ENCODE results near the gene ADSS1. TPM values are rescaled to one million over a fixed set of nuclear protein-coding genes. Genes with fewer than 3 reads are reported as not detected.

ADSS1 gene
- polyA plus RNA-seq, 2 donors, result 5.8 to 10.2 TPM

- Histone ChIP-seq H3K4me3 (ENCODE audit: low read depth in 1 of 2, low read length in 2 of 2) (peak overlapping the region in 1 of 2 donors; percentile 10), H3K9me3 (ENCODE audit: control insufficient read depth in 2 of 2, insufficient read depth in 1 of 2, low read depth in 1 of 2, low read length in 1 of 2) (no peaks in the 10 kb centered on the region), H3K36me3 (ENCODE audit: control insufficient read depth in 2 of 2, insufficient read depth in 2 of 2, low read length in 1 of 2) (peaks cover 0 to 3% of the 10 kb centered on the region in 2 donors), H3K27me3 (ENCODE audit: control insufficient read depth in 1 of 2, insufficient read depth in 2 of 2, low read length in 2 of 2) (no peaks in the 10 kb centered on the region), H3K4me1 (ENCODE audit: control insufficient read depth in 2 of 2, insufficient read depth in 2 of 2, low read length in 1 of 2) (peaks cover 9 to 40% of the 10 kb centered on the region in 2 donors), H3K27ac (ENCODE audit: low read depth in 2 of 2, low read length in 1 of 2) (peak overlapping the region; percentile 91 to 95)
- 36 to 41% methylated on average over 26 of the region's 26 CpGs for WGBS, 2 donors
These were observed 43.0 kb upstream of the ADSS1 start for GRCh38 chr14:104680806-104681688.

- 21 to 38% methylated on average over 10 to 11 of the region's 11 CpGs for WGBS, 2 donors
- H3K9me3 ChIP-seq (ENCODE audit: control insufficient read depth in 2 of 2, insufficient read depth in 1 of 2, low read depth in 1 of 2, low read length in 1 of 2), result no peaks in the 10 kb centered on the region
- H3K36me3 ChIP-seq (ENCODE audit: control insufficient read depth in 2 of 2, insufficient read depth in 2 of 2, low read length in 1 of 2), result peaks cover 0 to 3% of the 10 kb centered on the region in 2 donors
- H3K27ac ChIP-seq (ENCODE audit: low read depth in 2 of 2, low read length in 1 of 2), result peak overlapping the region; percentile 91 to 95
- H3K27me3 ChIP-seq (ENCODE audit: control insufficient read depth in 1 of 2, insufficient read depth in 2 of 2, low read length in 2 of 2), result no peaks in the 10 kb centered on the region
- H3K4me3 ChIP-seq (ENCODE audit: low read depth in 1 of 2, low read length in 2 of 2), result no peak overlapping the region
- peaks cover 9 to 42% of the 10 kb centered on the region in 2 donors for H3K4me1 ChIP-seq (ENCODE audit: control insufficient read depth in 2 of 2, insufficient read depth in 2 of 2, low read length in 1 of 2)
These were observed 42.3 kb upstream of the ADSS1 start for GRCh38 chr14:104681689-104682074.

GRCh38 chr14:104682107-104682593 lies 41.9 kb upstream of the ADSS1 start:
- no peak overlapping the region for H3K4me3 ChIP-seq (ENCODE audit: low read depth in 1 of 2, low read length in 2 of 2)
- 45 to 50% methylated on average over 12 of the region's 12 CpGs for WGBS, 2 donors
- H3K4me1 ChIP-seq (ENCODE audit: control insufficient read depth in 2 of 2, insufficient read depth in 2 of 2, low read length in 1 of 2), result peaks cover 9 to 45% of the 10 kb centered on the region in 2 donors
- peak overlapping the region; percentile 28 to 95 for H3K27ac ChIP-seq (ENCODE audit: low read depth in 2 of 2, low read length in 1 of 2)
- peaks cover 0 to 3% of the 10 kb centered on the region in 2 donors for H3K36me3 ChIP-seq (ENCODE audit: control insufficient read depth in 2 of 2, insufficient read depth in 2 of 2, low read length in 1 of 2)
- H3K9me3 ChIP-seq (ENCODE audit: control insufficient read depth in 2 of 2, insufficient read depth in 1 of 2, low read depth in 1 of 2, low read length in 1 of 2), result no peaks in the 10 kb centered on the region
- H3K27me3 ChIP-seq (ENCODE audit: control insufficient read depth in 1 of 2, insufficient read depth in 2 of 2, low read length in 2 of 2), result no peaks in the 10 kb centered on the region

GRCh38 chr14:104683653-104684448 lies 40.2 kb upstream of the ADSS1 start:
- H3K36me3 ChIP-seq (ENCODE audit: control insufficient read depth in 2 of 2, insufficient read depth in 2 of 2, low read length in 1 of 2), result peaks cover 0 to 3% of the 10 kb centered on the region in 2 donors
- H3K27ac ChIP-seq (ENCODE audit: low read depth in 2 of 2, low read length in 1 of 2), result no peak overlapping the region
- whole genome bisulfite sequencing, 2 donors, result 85 to 90% methylated on average over 22 of the region's 22 CpGs
- no peaks in the 10 kb centered on the region for H3K27me3 ChIP-seq (ENCODE audit: control insufficient read depth in 1 of 2, insufficient read depth in 2 of 2, low read length in 2 of 2)
- H3K4me1 ChIP-seq (ENCODE audit: control insufficient read depth in 2 of 2, insufficient read depth in 2 of 2, low read length in 1 of 2), result peaks cover 12 to 50% of the 10 kb centered on the region in 2 donors
- H3K4me3 ChIP-seq (ENCODE audit: low read depth in 1 of 2, low read length in 2 of 2), result no peak overlapping the region
- no peaks in the 10 kb centered on the region for H3K9me3 ChIP-seq (ENCODE audit: control insufficient read depth in 2 of 2, insufficient read depth in 1 of 2, low read depth in 1 of 2, low read length in 1 of 2)

- Histone ChIP-seq H3K27me3 (ENCODE audit: control insufficient read depth in 1 of 2, insufficient read depth in 2 of 2, low read length in 2 of 2) (no peaks in the 10 kb centered on the region), H3K9me3 (ENCODE audit: control insufficient read depth in 2 of 2, insufficient read depth in 1 of 2, low read depth in 1 of 2, low read length in 1 of 2) (no peaks in the 10 kb centered on the region), H3K27ac (ENCODE audit: low read depth in 2 of 2, low read length in 1 of 2) (no peak overlapping the region), H3K36me3 (ENCODE audit: control insufficient read depth in 2 of 2, insufficient read depth in 2 of 2, low read length in 1 of 2) (peaks cover 0 to 3% of the 10 kb centered on the region in 2 donors), H3K4me3 (ENCODE audit: low read depth in 1 of 2, low read length in 2 of 2) (no peak overlapping the region), H3K4me1 (ENCODE audit: control insufficient read depth in 2 of 2, insufficient read depth in 2 of 2, low read length in 1 of 2) (peaks cover 14 to 48% of the 10 kb centered on the region in 2 donors)
- WGBS, 2 donors, result 94% methylated on average over 10 of the region's 10 CpGs
These were observed 39.6 kb upstream of the ADSS1 start for GRCh38 chr14:104684449-104684821.

GRCh38 chr14:104685216-104685997 lies 38.6 kb upstream of the ADSS1 start:
- Histone ChIP-seq H3K4me3 (ENCODE audit: low read depth in 1 of 2, low read length in 2 of 2) (no peak overlapping the region), H3K9me3 (ENCODE audit: control insufficient read depth in 2 of 2, insufficient read depth in 1 of 2, low read depth in 1 of 2, low read length in 1 of 2) (no peaks in the 10 kb centered on the region), H3K4me1 (ENCODE audit: control insufficient read depth in 2 of 2, insufficient read depth in 2 of 2, low read length in 1 of 2) (peaks cover 17 to 46% of the 10 kb centered on the region in 2 donors), H3K27me3 (ENCODE audit: control insufficient read depth in 1 of 2, insufficient read depth in 2 of 2, low read length in 2 of 2) (no peaks in the 10 kb centered on the region), H3K36me3 (ENCODE audit: control insufficient read depth in 2 of 2, insufficient read depth in 2 of 2, low read length in 1 of 2) (peaks cover 0 to 3% of the 10 kb centered on the region in 2 donors), H3K27ac (ENCODE audit: low read depth in 2 of 2, low read length in 1 of 2) (no peak overlapping the region)
- WGBS, 2 donors, result 73 to 77% methylated on average over 4 of the region's 4 CpGs

- H3K27ac ChIP-seq (ENCODE audit: low read depth in 2 of 2, low read length in 1 of 2), result no peak overlapping the region
- WGBS, 2 donors, result 95 to 100% methylated on average over 2 of the region's 2 CpGs
- no peaks in the 10 kb centered on the region for H3K9me3 ChIP-seq (ENCODE audit: control insufficient read depth in 2 of 2, insufficient read depth in 1 of 2, low read depth in 1 of 2, low read length in 1 of 2)
- no peaks in the 10 kb centered on the region for H3K27me3 ChIP-seq (ENCODE audit: control insufficient read depth in 1 of 2, insufficient read depth in 2 of 2, low read length in 2 of 2)
- peaks cover 16 to 46% of the 10 kb centered on the region in 2 donors for H3K4me1 ChIP-seq (ENCODE audit: control insufficient read depth in 2 of 2, insufficient read depth in 2 of 2, low read length in 1 of 2)
- H3K4me3 ChIP-seq (ENCODE audit: low read depth in 1 of 2, low read length in 2 of 2), result no peak overlapping the region
- peaks cover 0 to 3% of the 10 kb centered on the region in 2 donors for H3K36me3 ChIP-seq (ENCODE audit: control insufficient read depth in 2 of 2, insufficient read depth in 2 of 2, low read length in 1 of 2)
These were observed 37.9 kb upstream of the ADSS1 start for GRCh38 chr14:104685998-104686610.

GRCh38 chr14:104686624-104687517 lies 37.2 kb upstream of the ADSS1 start:
- WGBS, 2 donors, result 50 to 57% methylated on average over 19 to 20 of the region's 20 CpGs
- H3K4me1 ChIP-seq (ENCODE audit: control insufficient read depth in 2 of 2, insufficient read depth in 2 of 2, low read length in 1 of 2), result peaks cover 14 to 47% of the 10 kb centered on the region in 2 donors
- H3K27me3 ChIP-seq (ENCODE audit: control insufficient read depth in 1 of 2, insufficient read depth in 2 of 2, low read length in 2 of 2), result no peaks in the 10 kb centered on the region
- no peak overlapping the region for H3K4me3 ChIP-seq (ENCODE audit: low read depth in 1 of 2, low read length in 2 of 2)
- no peaks in the 10 kb centered on the region for H3K9me3 ChIP-seq (ENCODE audit: control insufficient read depth in 2 of 2, insufficient read depth in 1 of 2, low read depth in 1 of 2, low read length in 1 of 2)
- peaks cover 0 to 3% of the 10 kb centered on the region in 2 donors for H3K36me3 ChIP-seq (ENCODE audit: control insufficient read depth in 2 of 2, insufficient read depth in 2 of 2, low read length in 1 of 2)
- H3K27ac ChIP-seq (ENCODE audit: low read depth in 2 of 2, low read length in 1 of 2), result peak overlapping the region; percentile 66 to 78

All from esophagus (tissue), 2 donors.